ENCODE measurements around the gene BSDC1.

- TF ChIP-seq CTCF (IDR thresholded peaks at IDR 0.05) (no peak), ZFX (IDR thresholded peaks at IDR 0.05; ENCODE audit: borderline replicate concordance) (no peak)
Measured at GRCh38 chr1:32353886-32354570, 40.2 kb downstream of the BSDC1 start.

Measured in 22Rv1 (cell line).